Mesothelial cell of epicardium (in vitro differentiated cells): ENCODE measurements around the gene TMEM238. TPM values are rescaled to one million over a fixed set of nuclear protein-coding genes. Genes with fewer than 3 reads are reported as not detected.
A peak's percentile ranks its signal among the peaks of the same experiment; 100 is the strongest.
"Not testable (repeated sequence)": the region's sequence is repeated elsewhere in the genome, so short reads cannot be mapped to it uniquely, and the experiment has no call there.

ENCODE experiments used
- DNase-seq, 2 experiments: peaks; one replicate each; pipeline ENCODE4 v3.0.0; 2021; ENCODE audit warnings: low spot score in 2 of 2; ENCODE audit not compliant: unreplicated experiment in 2 of 2
- H3K27ac Mint-ChIP-seq: 2 replicates; pipeline ENCODE4 v1.8.0; 2021; ENCODE audit warnings: mixed read lengths
- H3K27me3 Mint-ChIP-seq: 2 replicates; pipeline ENCODE4 v1.8.0; 2021; ENCODE audit warnings: low read depth, mixed read lengths
- H3K36me3 Mint-ChIP-seq: 2 replicates; pipeline ENCODE4 v1.8.0; 2021; ENCODE audit warnings: mixed read lengths
- H3K4me1 Mint-ChIP-seq: 2 replicates; pipeline ENCODE4 v1.8.0; 2021; ENCODE audit warnings: mixed read lengths
- H3K4me3 Mint-ChIP-seq: 2 replicates; pipeline ENCODE4 v1.8.0; 2021; ENCODE audit warnings: mild to moderate bottlenecking, moderate library complexity, mixed read lengths
- H3K9me3 Mint-ChIP-seq: 2 replicates; pipeline ENCODE4 v1.8.0; 2021; ENCODE audit warnings: mixed read lengths
- total RNA-seq: library from RNA; stranded (reverse); gene quantifications from 3 replicates; pipeline ENCODE4 v1.2.1, GENCODE V29; 2021
- TF ChIP-seq, protein P1 (sequence below): fragments of 200-600 bp; sonication (generic); IDR thresholded peaks from one replicate; pipeline ENCODE4 v1.5.0; 2021; ENCODE audit warnings: antibody characterized with exemption; ENCODE audit not compliant: unreplicated experiment

Gene TMEM238
- total RNA-seq, 1 donor from 2014 or later: 2.3 TPM

DNA sequence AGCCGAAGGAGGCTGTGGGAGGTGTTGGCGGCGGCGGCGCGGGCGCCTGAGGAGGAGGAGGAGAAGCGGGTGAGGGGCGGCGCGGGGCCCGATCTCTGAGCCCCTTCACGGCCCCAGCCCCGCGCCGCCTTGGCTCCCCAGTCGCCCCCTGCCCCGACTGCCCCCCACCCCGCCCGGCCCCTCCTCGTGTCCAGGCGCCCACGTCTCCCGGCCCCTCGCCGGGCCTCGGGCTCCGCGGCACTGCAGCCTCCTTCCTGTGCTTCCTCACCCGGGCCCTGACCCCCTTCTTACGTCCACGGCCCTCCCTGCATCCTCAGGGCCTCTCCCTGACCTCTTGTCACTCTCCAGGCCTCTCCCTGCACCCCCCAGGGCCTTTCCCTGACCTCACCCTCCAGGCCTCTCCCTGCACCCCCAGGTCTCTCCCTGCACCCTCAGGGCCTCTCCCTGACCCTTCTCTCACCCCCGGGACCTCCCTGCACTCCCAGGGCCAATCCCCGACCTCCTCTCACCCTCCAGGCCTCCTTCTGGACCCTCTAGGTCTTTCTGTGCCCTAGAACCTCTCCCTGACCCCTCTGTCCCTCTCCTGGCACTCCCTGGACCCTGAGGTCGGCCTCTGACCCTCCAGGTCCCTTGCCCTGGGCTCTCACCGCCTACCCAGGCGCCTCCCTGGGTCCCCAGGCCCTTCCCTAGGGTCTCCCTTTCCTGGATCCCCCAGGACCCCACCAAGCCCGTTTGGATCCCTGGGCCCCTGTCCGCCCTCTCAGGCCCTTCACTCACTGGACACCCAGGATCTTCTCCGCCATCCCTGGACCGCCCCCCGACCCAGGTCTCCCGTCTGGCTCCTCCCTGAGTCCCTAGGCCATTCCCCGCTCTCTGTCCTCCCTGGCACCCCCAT lies 44.0 kb downstream of the TMEM238 start:
- H3K4me3 Mint-ChIP-seq: peak overlapping the region; percentile 86
- peaks cover 19% of the 10 kb centered on the region for H3K4me1 Mint-ChIP-seq
- H3K27ac Mint-ChIP-seq: peak overlapping the region; percentile 99
- TF ChIP-seq, protein P1, sequence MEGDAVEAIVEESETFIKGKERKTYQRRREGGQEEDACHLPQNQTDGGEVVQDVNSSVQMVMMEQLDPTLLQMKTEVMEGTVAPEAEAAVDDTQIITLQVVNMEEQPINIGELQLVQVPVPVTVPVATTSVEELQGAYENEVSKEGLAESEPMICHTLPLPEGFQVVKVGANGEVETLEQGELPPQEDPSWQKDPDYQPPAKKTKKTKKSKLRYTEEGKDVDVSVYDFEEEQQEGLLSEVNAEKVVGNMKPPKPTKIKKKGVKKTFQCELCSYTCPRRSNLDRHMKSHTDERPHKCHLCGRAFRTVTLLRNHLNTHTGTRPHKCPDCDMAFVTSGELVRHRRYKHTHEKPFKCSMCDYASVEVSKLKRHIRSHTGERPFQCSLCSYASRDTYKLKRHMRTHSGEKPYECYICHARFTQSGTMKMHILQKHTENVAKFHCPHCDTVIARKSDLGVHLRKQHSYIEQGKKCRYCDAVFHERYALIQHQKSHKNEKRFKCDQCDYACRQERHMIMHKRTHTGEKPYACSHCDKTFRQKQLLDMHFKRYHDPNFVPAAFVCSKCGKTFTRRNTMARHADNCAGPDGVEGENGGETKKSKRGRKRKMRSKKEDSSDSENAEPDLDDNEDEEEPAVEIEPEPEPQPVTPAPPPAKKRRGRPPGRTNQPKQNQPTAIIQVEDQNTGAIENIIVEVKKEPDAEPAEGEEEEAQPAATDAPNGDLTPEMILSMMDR: no peak
- H3K36me3 Mint-ChIP-seq: peaks cover 15% of the 10 kb centered on the region
- H3K9me3 Mint-ChIP-seq: no peaks in the 10 kb centered on the region
- no peak for DNase-seq
- H3K27me3 Mint-ChIP-seq: no peaks in the 10 kb centered on the region

DNA sequence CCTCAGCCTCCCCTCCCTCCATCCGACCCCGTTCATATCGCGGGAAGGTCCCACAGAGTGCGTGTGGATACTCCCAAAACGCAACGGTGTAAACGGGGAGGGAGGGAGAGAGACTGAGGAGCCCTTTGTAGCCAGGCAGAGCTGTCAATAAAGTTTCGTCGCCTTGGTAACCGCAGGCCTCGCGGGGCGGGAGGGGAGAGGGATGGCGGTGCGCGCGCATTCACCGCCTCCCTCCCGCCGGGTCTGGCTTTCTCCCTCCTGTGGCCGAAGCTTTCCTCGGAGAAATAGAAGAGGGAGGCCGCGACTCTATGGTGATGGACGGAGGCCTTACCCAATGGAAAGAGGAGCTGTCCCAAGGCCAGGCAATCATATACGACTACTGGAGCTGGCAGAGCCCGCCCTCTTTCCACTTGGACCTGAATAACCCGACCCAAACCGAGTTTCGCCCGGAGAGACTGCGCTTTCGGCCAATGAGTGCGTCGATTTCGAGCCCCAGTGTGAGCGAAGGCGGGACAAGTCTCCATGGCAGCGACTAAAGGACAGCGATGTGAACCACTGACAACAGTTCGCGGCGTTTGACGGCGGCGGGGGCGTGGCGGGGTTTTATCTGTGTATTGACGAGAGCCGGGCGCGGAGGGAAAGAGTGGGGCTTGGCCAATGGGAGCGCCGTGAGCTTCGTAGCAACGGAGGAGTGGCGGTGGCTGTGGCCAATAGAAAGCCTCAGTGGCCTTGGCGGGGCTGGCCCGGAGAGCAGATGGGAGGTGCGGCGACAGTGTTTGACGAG lies 44.8 kb downstream of the TMEM238 start, which contains the start of gene KMT5C:
KMT5C (plus strand) TSS at position 772 of the 784 bp plus-strand sequence. CDS start 2,061 bp downstream, outside the sequence.
- peaks cover 11% of the 10 kb centered on the region for H3K36me3 Mint-ChIP-seq
- H3K4me3 Mint-ChIP-seq: peak within 1 kb of the TSS; percentile 86
- H3K9me3 Mint-ChIP-seq: no peaks in the 10 kb centered on the region
- no peaks in the 10 kb centered on the region for H3K27me3 Mint-ChIP-seq
- TF ChIP-seq, protein P1: no peak
- peak; percentile 100 for DNase-seq
- peak within 1 kb of the TSS; percentile 99 for H3K27ac Mint-ChIP-seq
- H3K4me1 Mint-ChIP-seq: peaks cover 15% of the 10 kb centered on the region

DNA sequence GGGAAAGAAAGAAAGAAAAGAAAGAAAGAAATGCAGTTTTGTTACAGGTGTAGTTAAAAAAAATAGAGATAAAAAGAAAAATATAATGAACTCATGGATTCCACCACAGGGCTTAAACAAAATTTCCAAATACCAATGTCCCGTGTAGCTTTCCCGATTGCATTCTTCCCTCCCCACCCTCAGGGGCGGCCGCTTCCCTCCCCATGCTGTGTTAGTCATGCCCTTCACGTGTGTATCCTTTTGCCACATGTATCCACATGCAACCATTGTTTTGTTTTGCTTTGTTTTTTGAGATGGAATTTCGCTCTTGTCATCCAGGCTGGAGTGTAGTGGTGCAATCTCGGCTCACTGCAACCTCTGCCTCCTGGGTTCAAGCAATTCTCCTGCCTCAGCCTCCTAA lies 48.0 kb downstream of the TMEM238 start:
- DNase-seq: no peak
- no peaks in the 10 kb centered on the region for H3K27me3 Mint-ChIP-seq
- H3K9me3 Mint-ChIP-seq: no peaks in the 10 kb centered on the region
- H3K27ac Mint-ChIP-seq: no peak overlapping the region
- TF ChIP-seq, protein P1: no peak
- no peak overlapping the region for H3K4me3 Mint-ChIP-seq
- peaks cover 10% of the 10 kb centered on the region for H3K4me1 Mint-ChIP-seq
- no peaks in the 10 kb centered on the region for H3K36me3 Mint-ChIP-seq

DNA sequence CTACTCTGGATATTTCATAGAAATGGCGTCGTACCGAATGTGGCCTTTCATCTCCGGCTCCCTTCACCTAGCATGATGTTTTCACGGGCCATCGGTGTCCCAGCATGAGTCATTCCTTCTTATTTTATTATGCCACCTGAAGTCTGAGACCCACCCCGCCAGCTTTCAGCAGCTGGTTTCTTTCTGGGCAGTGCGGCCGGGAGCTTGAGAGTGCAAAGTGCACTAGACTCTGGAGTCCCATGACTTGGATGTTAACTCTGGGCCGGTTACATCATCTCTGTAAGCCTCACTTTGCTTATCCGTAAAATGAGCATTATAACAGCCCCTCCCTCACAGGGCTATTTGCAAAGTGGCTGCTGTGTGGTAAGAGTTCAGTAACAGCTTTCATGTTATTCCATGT lies 50.2 kb downstream of the TMEM238 start:
- Mint-ChIP-seq H3K9me3 (no peaks in the 10 kb centered on the region), H3K27me3 (no peaks in the 10 kb centered on the region), H3K36me3 (no peaks in the 10 kb centered on the region), H3K27ac (no peak overlapping the region), H3K4me3 (no peak overlapping the region), H3K4me1 (peaks cover 4% of the 10 kb centered on the region)
- TF ChIP-seq, protein P1: no peak
- DNase-seq: no peak

DNA sequence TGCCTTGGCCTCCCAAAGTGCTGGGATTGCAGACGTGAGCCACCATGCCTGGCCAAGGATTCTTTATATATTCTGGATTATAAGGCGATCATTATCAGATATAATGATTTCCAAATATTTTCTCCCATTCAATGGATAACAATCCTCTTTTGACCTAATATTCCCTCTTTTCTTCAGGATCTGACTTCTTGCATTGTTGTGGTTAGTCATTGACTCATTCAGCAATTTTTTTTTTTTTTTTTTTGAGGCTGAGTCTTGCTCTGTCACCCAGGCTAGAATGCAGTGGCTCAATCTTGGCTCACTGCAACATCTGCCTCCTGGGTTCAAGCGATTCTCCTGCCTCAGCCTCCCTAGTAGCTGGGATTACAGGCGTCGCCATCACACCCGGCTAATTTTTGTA lies 54.3 kb downstream of the TMEM238 start:
- not testable (repeated sequence) for DNase-seq, H3K4me3 Mint-ChIP-seq, H3K36me3 Mint-ChIP-seq, H3K4me1 Mint-ChIP-seq, H3K27ac Mint-ChIP-seq, H3K27me3 Mint-ChIP-seq, H3K9me3 Mint-ChIP-seq

Other genes starting within 250 kb of the TMEM238 start
- 47.5 to 57.5 TPM (median 48.9 TPM) in 3 replicates for gene TNNT1, start 235.1 kb downstream of the TMEM238 start, total RNA-seq
- 6.3 to 9.1 TPM (median 8.9 TPM) in 3 replicates for gene TNNI3, start 226.6 kb downstream of the TMEM238 start, total RNA-seq
- 2.9 to 4.4 TPM (median 3.3 TPM) in 3 replicates for gene DNAAF3, start 217.7 kb downstream of the TMEM238 start, total RNA-seq
- gene SYT5, start 204.0 kb downstream of the TMEM238 start, total RNA-seq: 0.32 to 0.67 TPM (median 0.47 TPM) in 3 replicates
- gene PTPRH, start 174.8 kb downstream of the TMEM238 start, total RNA-seq: 10.4 to 10.7 TPM (median 10.5 TPM) in 3 replicates
- gene TMEM86B, start 155.5 kb downstream of the TMEM238 start, total RNA-seq: 5.9 to 6.7 TPM (median 6.7 TPM) in 3 replicates
- 70.1 to 73.0 TPM (median 71.5 TPM) in 3 replicates for gene PPP6R1, start 125.3 kb downstream of the TMEM238 start, total RNA-seq
- 28.9 to 30.4 TPM (median 29.1 TPM) in 3 replicates for gene HSPBP1, start 104.2 kb downstream of the TMEM238 start, total RNA-seq
- 38.5 to 46.0 TPM (median 43.4 TPM) in 3 replicates for gene BRSK1, start 100.3 kb downstream of the TMEM238 start, total RNA-seq
- gene TMEM150B, start 59.0 kb downstream of the TMEM238 start, total RNA-seq: not detected in 3 replicates
- gene KMT5C, start 44.4 kb downstream of the TMEM238 start, total RNA-seq: 51.3 to 54.0 TPM (median 51.9 TPM) in 3 replicates
- 7.3 to 11.5 TPM (median 7.3 TPM) in 3 replicates for gene COX6B2, start 29.6 kb downstream of the TMEM238 start, total RNA-seq
- gene GARIN5B, start 21.0 kb downstream of the TMEM238 start, total RNA-seq: 0.13 to 0.34 TPM (median 0.27 TPM) in 3 replicates
- gene IL11, start 13.8 kb downstream of the TMEM238 start, total RNA-seq: 10.0 to 12.9 TPM (median 11.6 TPM) in 3 replicates
- gene TMEM190, start 7.5 kb downstream of the TMEM238 start, total RNA-seq: 2.2 to 2.4 TPM (median 2.4 TPM) in 3 replicates
- gene RPL28, start 1.6 kb upstream of the TMEM238 start, total RNA-seq: 1,773 to 1,819 TPM (median 1,790 TPM) in 3 replicates
- gene UBE2S, start 23.5 kb upstream of the TMEM238 start, total RNA-seq: 65.3 to 77.0 TPM (median 73.2 TPM) in 3 replicates
- 0.04 TPM in 1 of 3 replicates, not detected in the others for gene SHISA7, start 59.0 kb upstream of the TMEM238 start, total RNA-seq
- 35.0 to 39.2 TPM (median 38.6 TPM) in 3 replicates for gene ISOC2, start 77.3 kb upstream of the TMEM238 start, total RNA-seq
- gene C19orf85, start 80.5 kb upstream of the TMEM238 start, total RNA-seq: not detected in 3 replicates
- 19.0 to 23.1 TPM (median 22.0 TPM) in 3 replicates for gene ZNF628, start 92.3 kb upstream of the TMEM238 start, total RNA-seq
- gene NAT14, start 100.9 kb upstream of the TMEM238 start, total RNA-seq: 52.6 to 54.4 TPM (median 53.1 TPM) in 3 replicates
- gene SSC5D, start 104.1 kb upstream of the TMEM238 start, total RNA-seq: 7.0 to 8.5 TPM (median 7.8 TPM) in 3 replicates
- 0.33 to 0.97 TPM (median 0.56 TPM) in 3 replicates for gene SBK2, start 152.8 kb upstream of the TMEM238 start, total RNA-seq
- 0.25 TPM in 1 of 3 replicates, not detected in the others for gene SBK3, start 161.3 kb upstream of the TMEM238 start, total RNA-seq
- 35.0 to 35.2 TPM (median 35.1 TPM) in 3 replicates for gene ZNF579, start 196.6 kb upstream of the TMEM238 start, total RNA-seq
- gene FIZ1, start 215.2 kb upstream of the TMEM238 start, total RNA-seq: 31.3 to 31.7 TPM (median 31.6 TPM) in 3 replicates
- gene ZNF524, start 216.0 kb upstream of the TMEM238 start, total RNA-seq: 5.3 to 7.4 TPM (median 5.7 TPM) in 3 replicates
- gene ZNF865, start 221.4 kb upstream of the TMEM238 start, total RNA-seq: 18.7 to 21.4 TPM (median 21.2 TPM) in 3 replicates
- 12.8 to 13.7 TPM (median 12.9 TPM) in 3 replicates for gene ZNF784, start 240.3 kb upstream of the TMEM238 start, total RNA-seq